Ishikawa (cell line): ENCODE data around the gene FAM131C.

Source experiments
- CREB1 ChIP-seq: IDR thresholded peaks from 2 replicates; pipeline ENCODE4 v1.6.1; 2012; ENCODE audit warnings: low read depth
- EP300 ChIP-seq: IDR thresholded peaks from 2 replicates; pipeline ENCODE4 v1.6.1; 2012; ENCODE audit warnings: borderline replicate concordance
- MAX ChIP-seq: IDR thresholded peaks from 2 replicates; pipeline ENCODE4 v1.6.1; 2012
- NFIC ChIP-seq: IDR thresholded peaks from 2 replicates; pipeline ENCODE4 v1.6.1; 2012
- TAF1 ChIP-seq: IDR thresholded peaks from 2 replicates; pipeline ENCODE4 v1.6.1; 2012; ENCODE audit warnings: low read depth, mild to moderate bottlenecking
- TCF12 ChIP-seq: IDR thresholded peaks from 2 replicates; pipeline ENCODE4 v1.6.1; 2012; ENCODE audit warnings: low read depth
- YY1 ChIP-seq: IDR thresholded peaks from 2 replicates; pipeline ENCODE4 v1.6.1; 2012; ENCODE audit warnings: low read depth
- ZBTB7A ChIP-seq: IDR thresholded peaks from 2 replicates; pipeline ENCODE4 v1.6.1; 2012; ENCODE audit warnings: low read depth

- TF ChIP-seq TAF1 = no peak
- no peak for TF ChIP-seq MAX
- no peak for TF ChIP-seq YY1
- no peak for TF ChIP-seq TCF12
- TF ChIP-seq EP300 = no peak
- no peak for TF ChIP-seq CREB1
- no peak for TF ChIP-seq NFIC
- no peak for TF ChIP-seq ZBTB7A
Observed at GRCh38 chr1:16019644-16020277, 53.7 kb downstream of the FAM131C start.
